Gastroesophageal sphincter (tissue), 3 donors: ENCODE results near the gene OGFOD2.

Experiments
- EP300 ChIP-seq: sonication (generic); formaldehyde crosslinking; IDR thresholded peaks from one replicate; pipeline ENCODE4 v1.6.1; 2017; ENCODE audit warnings: antibody characterized with exemption, mild to moderate bottlenecking
- POLR2A ChIP-seq, 2 donors: fragments of 450-650 bp; IDR thresholded peaks; one replicate each; pipeline ENCODE4 v1.6.1; 2017; ENCODE audit warnings: antibody characterized with exemption in 2 of 2, mild to moderate bottlenecking in 2 of 2, moderate library complexity in 1 of 2
- POLR2AphosphoS5 ChIP-seq: sonication (generic); formaldehyde crosslinking; IDR thresholded peaks from one replicate; pipeline ENCODE4 v1.6.1; 2017; ENCODE audit warnings: antibody characterized with exemption
- TF ChIP-seq, protein P1 (sequence below), 4 experiments: fragments of 200-600 bp in 2 of 4; fragments of 450-650 bp in 2 of 4; sonication (generic) in 1 of 4; IDR thresholded peaks; one replicate each; pipeline ENCODE4 v1.5.1; 2017 to 2019; ENCODE audit warnings: antibody characterized with exemption in 4 of 4, mild to moderate bottlenecking in 2 of 4, moderate library complexity in 2 of 4

DNA sequence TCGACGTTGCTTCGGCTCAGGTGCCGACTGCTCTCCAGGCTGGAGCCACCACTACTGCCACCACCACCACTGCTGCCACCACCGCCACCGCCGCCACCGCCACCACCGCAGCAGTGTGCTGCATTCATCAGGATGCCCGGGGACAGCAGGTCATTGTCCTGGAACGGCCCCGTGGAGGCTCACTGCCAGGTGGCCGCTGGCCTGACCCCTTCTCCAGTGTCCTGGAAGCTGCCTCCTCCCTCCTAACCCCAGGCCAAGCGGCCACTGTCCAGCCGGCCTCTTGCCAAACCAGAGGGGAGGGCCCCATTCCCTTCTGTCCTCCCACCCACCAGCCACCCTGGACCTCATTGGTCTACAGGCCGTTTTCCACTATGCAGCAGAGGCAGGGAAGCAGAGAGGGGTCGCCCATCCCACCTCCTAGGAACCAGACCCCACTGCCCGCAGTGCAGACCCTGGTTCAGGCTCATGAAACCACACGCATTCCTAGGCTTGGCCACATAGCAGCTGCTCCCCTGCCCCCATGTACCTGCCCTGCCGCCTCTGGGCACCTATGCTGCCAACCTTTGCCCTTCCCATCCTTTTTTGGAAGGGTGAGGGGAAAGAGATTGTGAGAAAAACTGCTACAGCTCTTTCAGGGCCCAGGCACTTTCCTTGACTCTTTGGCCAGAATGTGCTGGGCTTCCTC lies 20.6 kb downstream of the OGFOD2 start:
- no peak for TF ChIP-seq POLR2A (IDR thresholded peaks at IDR 0.05)
- TF ChIP-seq EP300: no peak
- TF ChIP-seq, protein P1, sequence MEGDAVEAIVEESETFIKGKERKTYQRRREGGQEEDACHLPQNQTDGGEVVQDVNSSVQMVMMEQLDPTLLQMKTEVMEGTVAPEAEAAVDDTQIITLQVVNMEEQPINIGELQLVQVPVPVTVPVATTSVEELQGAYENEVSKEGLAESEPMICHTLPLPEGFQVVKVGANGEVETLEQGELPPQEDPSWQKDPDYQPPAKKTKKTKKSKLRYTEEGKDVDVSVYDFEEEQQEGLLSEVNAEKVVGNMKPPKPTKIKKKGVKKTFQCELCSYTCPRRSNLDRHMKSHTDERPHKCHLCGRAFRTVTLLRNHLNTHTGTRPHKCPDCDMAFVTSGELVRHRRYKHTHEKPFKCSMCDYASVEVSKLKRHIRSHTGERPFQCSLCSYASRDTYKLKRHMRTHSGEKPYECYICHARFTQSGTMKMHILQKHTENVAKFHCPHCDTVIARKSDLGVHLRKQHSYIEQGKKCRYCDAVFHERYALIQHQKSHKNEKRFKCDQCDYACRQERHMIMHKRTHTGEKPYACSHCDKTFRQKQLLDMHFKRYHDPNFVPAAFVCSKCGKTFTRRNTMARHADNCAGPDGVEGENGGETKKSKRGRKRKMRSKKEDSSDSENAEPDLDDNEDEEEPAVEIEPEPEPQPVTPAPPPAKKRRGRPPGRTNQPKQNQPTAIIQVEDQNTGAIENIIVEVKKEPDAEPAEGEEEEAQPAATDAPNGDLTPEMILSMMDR (IDR thresholded peaks at IDR 0.05): no peak
- no peak for TF ChIP-seq POLR2AphosphoS5
